Measurements from ENCODE around the gene FARP2.

Gene FARP2

GRCh38 chr2:241461693-241462677, 105.9 kb downstream of the FARP2 start:
- DNase-seq: no peak

DNA sequence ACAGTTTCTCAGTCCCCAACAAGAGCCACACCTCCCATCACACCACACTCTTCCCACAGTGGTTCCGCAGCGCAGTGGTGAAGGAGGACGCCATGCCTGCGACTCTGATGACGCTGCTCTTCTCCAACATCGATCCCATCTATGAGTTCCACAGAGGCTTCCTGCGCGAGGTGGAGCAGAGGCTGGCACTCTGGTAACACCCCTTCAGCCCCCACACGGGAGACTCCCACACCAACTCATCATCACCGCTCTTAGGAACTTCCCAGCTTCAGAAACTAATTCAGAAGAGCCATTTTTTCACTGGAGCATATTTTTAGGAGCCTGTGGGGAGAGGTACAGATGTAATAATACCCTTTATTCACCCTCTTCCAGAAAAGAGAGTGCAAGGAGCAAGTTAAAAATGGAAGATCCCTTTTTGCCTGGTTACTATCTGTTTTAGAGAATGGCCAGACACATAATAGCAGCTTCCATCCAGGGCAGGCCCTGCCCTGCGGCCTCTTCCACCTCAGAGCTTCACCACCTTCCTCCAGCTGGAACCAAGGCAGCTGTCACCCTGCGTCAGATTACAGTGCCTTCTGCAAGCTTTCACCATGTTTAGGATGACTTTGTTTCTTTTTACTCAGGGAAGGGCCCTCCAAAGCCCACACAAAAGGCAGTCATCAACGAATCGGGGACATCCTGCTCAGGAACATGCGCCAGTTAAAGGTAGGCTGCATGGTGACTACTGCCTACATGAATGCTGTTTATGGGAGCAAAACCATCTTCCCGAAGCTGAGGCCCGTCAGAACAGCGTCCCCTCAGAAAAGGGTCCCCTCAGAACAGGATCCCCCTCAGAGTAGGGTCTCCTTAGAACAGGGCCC, 107.4 kb downstream of the FARP2 start:
- DNase-seq: no peak

GRCh38 chr2:241465543-241465942, 109.5 kb downstream of the FARP2 start:
- no peak for DNase-seq

DNA sequence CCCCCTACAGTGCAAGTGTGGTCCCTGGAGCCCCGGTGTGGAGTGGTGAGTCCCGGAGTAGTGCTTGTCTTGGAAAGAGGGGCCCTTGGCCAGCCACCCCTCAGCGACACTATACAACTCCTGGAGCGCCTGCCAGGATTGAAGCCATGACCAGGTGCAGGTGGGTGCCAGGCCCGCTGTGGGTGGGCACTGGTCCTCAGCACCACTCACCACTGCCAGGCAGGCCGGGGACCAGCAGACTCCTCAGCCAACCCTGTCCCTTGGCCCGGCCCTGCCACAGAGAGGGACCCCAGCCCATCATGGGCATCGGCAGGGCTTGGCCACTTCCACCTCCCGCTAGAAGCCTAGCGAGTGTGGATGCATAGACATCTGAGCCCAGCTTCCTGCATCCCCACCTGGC, 110.1 kb downstream of the FARP2 start:
- no peak for DNase-seq

GRCh38 chr2:241467777-241468475, 111.8 kb downstream of the FARP2 start:
- no peak for DNase-seq

- DNase-seq: no peak
These were observed 112.3 kb downstream of the FARP2 start for GRCh38 chr2:241468476-241468781.

DNA sequence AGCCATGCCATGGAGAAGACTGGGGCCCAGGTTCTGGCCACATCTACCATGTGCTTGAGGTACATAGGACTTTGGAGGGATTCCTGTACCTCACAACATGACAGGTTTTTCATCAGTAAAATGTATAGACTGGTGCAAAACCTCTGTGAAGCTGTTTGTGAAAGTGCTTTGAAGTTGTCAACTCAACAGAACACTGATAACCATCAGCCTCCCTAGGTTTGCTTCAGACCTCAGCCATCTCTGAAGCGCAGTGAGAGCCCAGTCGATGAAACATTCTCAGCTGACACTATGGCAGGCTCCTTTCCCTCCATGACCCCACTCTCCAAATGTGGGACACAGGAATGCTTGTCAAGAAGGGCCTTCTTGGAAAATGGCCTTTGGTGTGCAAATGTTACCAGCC, 113.7 kb downstream of the FARP2 start:
- no peak for DNase-seq

- no peak for DNase-seq
These were observed 117.3 kb downstream of the FARP2 start for GRCh38 chr2:241473399-241473798.

- no peak for DNase-seq
These were observed 119.2 kb downstream of the FARP2 start for GRCh38 chr2:241475267-241475666.

DNA sequence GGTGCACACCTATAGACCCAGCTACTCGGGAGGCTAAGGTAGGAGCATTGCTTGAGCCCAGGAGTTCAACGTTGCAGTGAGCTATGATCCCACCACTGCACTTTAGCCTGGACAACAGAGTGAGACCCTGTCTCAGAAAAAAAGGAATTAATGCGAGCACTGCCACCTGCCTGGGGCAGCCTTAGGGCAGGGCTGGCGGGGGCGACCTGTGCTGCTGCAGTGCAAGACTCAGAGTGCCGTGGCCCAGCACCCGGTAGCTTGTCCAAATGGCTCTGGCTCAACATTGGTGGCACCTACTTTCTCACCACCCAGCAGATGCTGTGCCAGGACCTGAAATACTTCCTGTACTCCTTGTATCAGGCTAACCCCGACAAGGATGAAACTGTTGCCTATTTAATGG, 122.1 kb downstream of the FARP2 start:
- no peak for DNase-seq

DNA sequence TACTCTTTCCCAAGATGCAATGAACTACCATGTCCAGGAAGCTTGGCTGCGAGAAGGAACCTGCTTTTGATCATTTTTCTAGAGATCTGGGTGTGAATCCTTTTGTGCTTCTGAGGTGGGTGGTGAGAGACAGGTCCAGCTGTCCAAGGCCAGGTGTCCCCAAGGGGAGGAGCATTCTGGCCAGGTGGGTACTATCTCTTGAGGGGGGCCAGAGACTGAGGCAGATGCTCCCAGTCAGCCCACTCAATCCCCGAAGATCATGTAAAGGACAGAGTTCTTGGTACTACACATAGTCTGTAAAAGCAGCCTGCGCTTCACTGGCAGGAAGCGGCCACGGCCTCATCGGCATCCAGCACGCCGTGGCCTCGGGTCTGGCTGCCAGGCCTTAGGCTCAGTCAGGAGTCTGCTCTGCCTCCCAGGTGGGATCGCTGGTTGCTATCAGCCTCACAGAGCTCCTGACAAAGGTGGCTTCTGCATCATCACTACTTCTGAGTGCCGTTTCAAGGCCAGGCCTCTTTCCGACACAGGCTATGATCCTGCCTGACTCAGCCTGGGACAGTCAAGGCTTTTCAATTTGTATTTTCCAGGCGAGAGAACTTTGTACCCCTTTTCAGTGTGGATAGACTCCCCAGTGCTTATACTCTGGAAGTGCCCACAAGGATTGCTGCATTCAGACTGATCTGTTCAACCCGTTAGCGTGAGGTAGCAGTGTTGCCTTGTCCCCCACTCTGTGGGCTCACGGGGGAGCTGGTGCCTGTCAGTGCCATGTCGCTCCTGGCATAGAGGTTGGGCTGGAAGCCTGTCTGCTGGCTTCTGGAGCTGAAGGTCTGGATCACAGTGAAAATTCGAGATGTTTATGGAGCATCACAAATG, 123.2 kb downstream of the FARP2 start:
- DNase-seq: no peak

DNA sequence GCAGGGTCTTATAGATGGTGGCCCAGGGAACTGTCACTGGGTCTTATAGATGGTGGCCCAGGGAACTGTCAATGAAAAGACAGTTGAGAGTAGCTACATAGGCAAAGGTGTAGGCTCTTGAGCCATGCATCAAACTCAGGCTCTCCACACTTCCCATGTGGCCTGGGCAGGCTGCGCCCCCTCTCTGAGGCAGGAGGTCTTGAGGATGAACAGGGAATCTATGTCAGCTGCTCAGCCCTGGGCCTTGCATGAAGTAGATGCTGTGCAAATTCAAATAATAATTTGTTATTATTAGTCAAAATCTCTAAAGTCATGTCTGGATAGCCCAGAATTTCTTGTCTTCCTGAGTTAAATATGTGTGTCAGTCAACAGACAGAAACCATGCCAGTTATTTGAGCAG, 125.6 kb downstream of the FARP2 start:
- no peak for DNase-seq

GRCh38 chr2:241482126-241482955, 126.3 kb downstream of the FARP2 start:
- DNase-seq: no peak

DNA sequence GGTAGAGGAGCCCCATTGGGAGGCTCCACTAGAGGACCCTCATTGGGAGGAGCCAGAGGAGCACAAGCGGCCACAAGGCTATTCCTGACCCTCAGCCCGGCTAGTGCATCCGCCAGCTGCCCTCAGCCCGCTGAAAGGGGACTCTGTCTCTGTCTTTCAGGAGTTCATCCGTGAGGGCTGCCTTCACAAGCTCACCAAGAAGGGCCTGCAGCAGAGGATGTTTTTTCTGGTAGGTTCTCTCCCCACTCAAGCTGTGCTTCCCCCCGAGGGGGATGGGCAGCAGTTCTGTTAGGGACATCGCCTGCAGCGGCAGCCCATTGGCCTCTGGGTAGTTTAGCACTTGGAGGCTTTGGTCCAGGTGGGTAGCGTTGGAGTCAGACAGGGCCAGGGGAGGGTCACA, 127.2 kb downstream of the FARP2 start:
- no peak for DNase-seq

GRCh38 chr2:241485172-241485911, 129.3 kb downstream of the FARP2 start:
- no peak for DNase-seq

DNA sequence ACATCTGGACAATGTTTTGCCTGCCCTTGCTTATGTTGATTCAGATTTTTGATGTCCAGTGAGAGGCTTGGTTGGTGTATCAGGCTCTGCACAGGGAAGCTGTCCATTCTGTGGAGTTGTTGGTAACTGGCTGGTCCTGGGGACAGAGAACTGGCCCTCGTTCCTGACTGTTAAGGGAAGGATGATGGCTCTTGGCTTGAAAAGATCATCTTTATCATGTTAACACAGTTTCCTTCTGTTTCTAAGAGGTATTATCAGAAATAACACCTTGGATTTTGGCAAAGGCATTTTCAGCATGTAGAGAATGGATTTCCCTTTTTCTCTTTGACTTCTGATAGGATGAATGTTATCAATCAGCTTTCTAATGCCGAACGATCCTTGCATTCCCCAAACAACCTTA, 133.0 kb downstream of the FARP2 start:
- no peak for DNase-seq

DNA sequence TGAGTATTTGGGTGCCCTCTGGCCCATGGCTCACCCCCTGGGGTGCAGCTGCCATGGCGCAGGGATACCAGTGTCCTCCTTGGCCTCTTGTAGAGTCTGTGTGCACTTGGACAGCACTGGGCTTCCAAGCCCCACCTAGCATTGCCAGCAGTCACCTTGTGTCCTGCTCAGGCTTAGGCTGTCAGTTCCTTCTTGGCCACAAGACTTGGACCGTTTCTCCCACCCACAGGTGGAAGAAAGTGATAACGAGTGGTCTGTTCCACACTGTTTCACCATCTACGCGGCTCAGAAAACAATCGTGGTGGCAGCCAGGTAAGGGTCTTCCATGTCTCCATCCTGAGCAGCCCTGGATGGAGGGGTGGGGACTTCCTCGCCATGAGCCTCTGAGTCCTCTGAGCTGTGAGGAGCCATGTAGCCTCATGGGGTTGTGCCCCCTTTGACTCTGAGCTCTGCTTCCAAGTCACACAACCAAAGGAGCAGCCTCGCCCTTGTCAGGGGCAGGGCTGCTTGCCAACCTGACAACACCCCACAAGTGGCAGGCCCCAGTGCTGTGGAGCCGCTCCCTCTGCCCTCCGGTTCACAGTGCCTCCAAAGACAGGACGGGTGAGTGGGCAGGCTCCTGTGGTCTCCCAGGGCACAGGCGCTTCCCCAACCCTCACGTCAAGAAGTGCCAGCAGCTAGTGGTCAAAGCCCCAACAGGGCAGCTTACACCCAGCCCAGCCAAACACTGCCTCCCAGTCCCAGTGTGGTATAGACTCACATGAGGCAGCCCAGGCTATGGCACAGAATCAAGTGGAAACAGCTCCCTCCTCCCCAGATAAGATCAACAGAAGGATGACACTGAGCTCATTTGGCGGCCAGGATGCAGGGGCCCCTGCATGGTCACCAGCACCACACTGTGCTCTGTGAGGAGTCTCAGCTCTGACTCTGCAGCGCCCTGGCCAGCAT, 133.9 kb downstream of the FARP2 start:
- no peak for DNase-seq

- no peak for DNase-seq
These were observed 134.9 kb downstream of the FARP2 start for GRCh38 chr2:241490825-241491506.
